Upper lobe of left lung (tissue), 4 donors: ENCODE measurements around the gene CTU1.

Experiments used
- CTCF ChIP-seq, 6 experiments: fragments of 450-650 bp in 4 of 6; fragments of 200-600 bp in 2 of 6; sonication (generic) in 2 of 6; IDR thresholded peaks; one replicate each; pipeline ENCODE4 v1.5.1; 2016 to 2019; ENCODE audit warnings: antibody characterized with exemption in 6 of 6
- EP300 ChIP-seq, 4 donors: sonication (generic); formaldehyde crosslinking; IDR thresholded peaks; one replicate each; pipeline ENCODE4 v1.5.1; 2017; ENCODE audit warnings: antibody characterized with exemption in 4 of 4, control low read depth in 2 of 4
- POLR2A ChIP-seq, 4 donors: fragments of 450-650 bp; IDR thresholded peaks; one replicate each; pipeline ENCODE4 v1.5.1; 2016 to 2017; ENCODE audit warnings: antibody characterized with exemption in 4 of 4, mild to moderate bottlenecking in 2 of 4
- POLR2AphosphoS5 ChIP-seq, 2 donors: sonication (generic); formaldehyde crosslinking; IDR thresholded peaks; one replicate each; pipeline ENCODE4 v1.5.1; 2017; ENCODE audit warnings: antibody characterized with exemption in 2 of 2

DNA sequence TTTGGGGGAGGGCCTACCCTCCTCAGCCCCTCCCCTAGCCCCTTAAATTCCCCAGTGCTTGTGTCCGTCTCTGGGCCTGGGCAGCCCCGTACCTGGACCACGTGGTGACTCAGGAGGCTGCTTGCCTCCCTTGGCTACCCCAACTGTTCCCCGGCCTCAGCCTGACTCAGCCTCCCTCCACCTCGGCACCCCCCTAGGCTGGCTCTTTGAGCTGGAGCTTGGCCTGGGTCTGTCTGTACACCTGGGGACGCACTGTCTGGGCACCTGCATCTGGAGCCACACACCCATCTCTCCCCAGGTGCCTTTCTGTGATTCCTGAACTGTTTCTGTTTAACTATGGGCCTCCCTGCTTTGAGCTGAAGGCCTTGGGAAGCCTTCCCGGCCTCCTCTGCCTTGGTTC is 23.7 kb downstream of the CTU1 start:
- TF ChIP-seq CTCF (IDR thresholded peaks at IDR 0.05) (no peak), EP300 (IDR thresholded peaks at IDR 0.05) (no peak), POLR2A (IDR thresholded peaks at IDR 0.05) (no peak), POLR2AphosphoS5 (IDR thresholded peaks at IDR 0.05) (no peak)
